ENCODE measurements around the gene FRAS1. TPM values are rescaled to one million over a fixed set of nuclear protein-coding genes. Genes with fewer than 3 reads are reported as not detected.

The FRAS1 gene
- total and polyA plus RNA-seq, 2 of the 8 experiments (the other 6 are each of a cell fraction or from before 2014, with no cell fraction given) = 38.5 to 109 TPM

- no peak overlapping the region for H3K27ac ChIP-seq (ENCODE audit: low read depth, low read length)
- TF ChIP-seq FOSL1 (IDR thresholded peaks at IDR 0.05; ENCODE audit: insufficient read depth, low read depth, low read length) (no peak), ATF2 (IDR thresholded peaks at IDR 0.05; ENCODE audit: low read length) (no peak), SIRT6 (IDR thresholded peaks at IDR 0.05; ENCODE audit: low read length) (no peak), TAF1 (IDR thresholded peaks at IDR 0.05; ENCODE audit: low read depth, low read length) (no peak), TBP (IDR thresholded peaks at IDR 0.05; ENCODE audit: low read depth, low read length) (no peak), ZNF274 (IDR thresholded peaks at IDR 0.05; ENCODE audit: borderline replicate concordance, extremely low read depth, low read length) (no peak), CREB1 (IDR thresholded peaks at IDR 0.05) (no peak), SP4 (IDR thresholded peaks at IDR 0.05; ENCODE audit: low read length) (no peak), SP2 (IDR thresholded peaks at IDR 0.05; ENCODE audit: low read length) (no peak), GTF2F1 (IDR thresholded peaks at IDR 0.05; ENCODE audit: borderline replicate concordance, low read depth, low read length) (no peak), MAFK (IDR thresholded peaks at IDR 0.05; ENCODE audit: low read depth, low read length) (no peak), POLR2AphosphoS5 (IDR thresholded peaks at IDR 0.05; ENCODE audit: low read depth, low read length) (no peak), CBX8 (IDR thresholded peaks at IDR 0.05; ENCODE audit: borderline replicate concordance, low read depth, low read length) (no peak), KDM4A (IDR thresholded peaks at IDR 0.05; ENCODE audit: low read depth, low read length, severe bottlenecking) (no peak)
Measured at GRCh38 chr4:78512357-78512920, 455.3 kb downstream of the FRAS1 start.

More at GRCh38 chr4:78512357-78512920, 455.3 kb downstream of the FRAS1 start:
- no peak overlapping the region for H3K14ac ChIP-seq (ENCODE audit: insufficient read length)
- CTCF ChIA-PET (ENCODE audit: partially characterized antibody) = interaction anchor here (0.8 to 1.2 kb wide), 3 partner anchors 10 to 518 kb away, joined by 3 read pairs; no protein-coding TSS in a partner anchor
- H4K8ac ChIP-seq (ENCODE audit: extremely low read depth, insufficient read depth, low read length) = no peak overlapping the region
- H4K5ac ChIP-seq (ENCODE audit: insufficient read length, low read depth, low read length) = no peak overlapping the region
- 88% methylated on average over 3 of the region's 3 CpGs; no CpG with 5 or more reads in 1 of the 2 experiments for WGBS, 2 experiments (ENCODE audit: extremely low coverage in 1 of 2, insufficient coverage in 1 of 2, insufficient read length in 1 of 2, insufficient replicate concordance in 2 of 2, low coverage in 1 of 2, low lambda C conversion rate in 2 of 2, missing lambda C conversion rate in 1 of 2)
- H2BK15ac ChIP-seq (ENCODE audit: low read length) = no peak overlapping the region
- H3K4me2 ChIP-seq (ENCODE audit: insufficient read depth in 1 of 2, low read depth in 2 of 2, low read length in 2 of 2) = no peak overlapping the region
- peaks cover 12 to 63% (median 51%) of the 10 kb centered on the region in 4 experiments for H3K36me3 ChIP-seq (ENCODE audit: control insufficient read depth in 2 of 4, insufficient read depth in 4 of 4, low read length in 3 of 4)
- H3K18ac ChIP-seq (ENCODE audit: extremely low read depth, low read length) = no peak overlapping the region
- no peak overlapping the region for H2BK120ac ChIP-seq (replicated peaks; ENCODE audit: low read depth, low read length)
- H2AFZ ChIP-seq (ENCODE audit: low read length) = no peak overlapping the region
- no peaks in the 10 kb centered on the region for H3K79me2 ChIP-seq (ENCODE audit: control insufficient read depth in 1 of 2, insufficient read depth in 2 of 2, low read length in 2 of 2)
- H3K4ac ChIP-seq (replicated peaks; ENCODE audit: insufficient read length, low read depth, low read length) = no peak overlapping the region
- no peak overlapping the region for H3K9ac ChIP-seq (replicated peaks in 1 of 4; ENCODE audit: extremely low read depth in 1 of 4, low read depth in 3 of 4, low read length in 3 of 4)
- no peaks in the 10 kb centered on the region for H3K4me1 ChIP-seq (replicated peaks in 1 of 4; ENCODE audit: control insufficient read depth in 3 of 4, insufficient read depth in 4 of 4, low read length in 3 of 4)
- FAIRE-seq = no peak
- peaks cover 0 to 2% of the 10 kb centered on the region in 2 experiments for H4K20me1 ChIP-seq (replicated peaks in 1 of 2; ENCODE audit: control insufficient read depth in 1 of 2, insufficient read depth in 2 of 2, low read length in 2 of 2)
- no peaks in the 10 kb centered on the region for H3K9me3 ChIP-seq (ENCODE audit: insufficient read depth in 2 of 2, low read depth in 1 of 2, low read length in 1 of 2)
- no peak overlapping the region for H2BK12ac ChIP-seq (ENCODE audit: low read depth, low read length)
- H2BK5ac ChIP-seq (ENCODE audit: low read depth, low read length) = no peak overlapping the region
- H3K23ac ChIP-seq (ENCODE audit: insufficient read length) = no peak overlapping the region
- no peaks in the 10 kb centered on the region for H3K27me3 ChIP-seq (replicated peaks in 1 of 4; ENCODE audit: control insufficient read depth in 3 of 4, extremely low read depth in 1 of 4, insufficient read depth in 3 of 4, low read length in 3 of 4)
- H3K4me3 ChIP-seq (ENCODE audit: extremely low read depth in 1 of 4, insufficient read depth in 2 of 4, low read depth in 3 of 4, low read length in 4 of 4) = no peak overlapping the region
- DNase-seq (ENCODE audit: low read depth in 1 of 2, low spot score in 2 of 2) = no peak
- no peaks in the 10 kb centered on the region; the same call in 1 of the 2 replicates for H3K79me1 ChIP-seq (ENCODE audit: low read depth, low read length)
- POLR2A ChIA-PET (ENCODE audit: partially characterized antibody) = no interaction called here
- no peak overlapping the region for H4K91ac ChIP-seq (replicated peaks; ENCODE audit: insufficient read length, low read length)
- no peak overlapping the region for H2BK20ac ChIP-seq (ENCODE audit: low read length)
- H2AK5ac ChIP-seq (ENCODE audit: low read depth, low read length) = no peak overlapping the region
- H3K56ac ChIP-seq (replicated peaks; ENCODE audit: insufficient read length, low read depth, low read length) = no peak overlapping the region
- H3K23me2 ChIP-seq (ENCODE audit: low read depth, low read length) = no peaks in the 10 kb centered on the region

Data from H1 (cell line).